ENCODE results near the gene CAMSAP2.

DNA sequence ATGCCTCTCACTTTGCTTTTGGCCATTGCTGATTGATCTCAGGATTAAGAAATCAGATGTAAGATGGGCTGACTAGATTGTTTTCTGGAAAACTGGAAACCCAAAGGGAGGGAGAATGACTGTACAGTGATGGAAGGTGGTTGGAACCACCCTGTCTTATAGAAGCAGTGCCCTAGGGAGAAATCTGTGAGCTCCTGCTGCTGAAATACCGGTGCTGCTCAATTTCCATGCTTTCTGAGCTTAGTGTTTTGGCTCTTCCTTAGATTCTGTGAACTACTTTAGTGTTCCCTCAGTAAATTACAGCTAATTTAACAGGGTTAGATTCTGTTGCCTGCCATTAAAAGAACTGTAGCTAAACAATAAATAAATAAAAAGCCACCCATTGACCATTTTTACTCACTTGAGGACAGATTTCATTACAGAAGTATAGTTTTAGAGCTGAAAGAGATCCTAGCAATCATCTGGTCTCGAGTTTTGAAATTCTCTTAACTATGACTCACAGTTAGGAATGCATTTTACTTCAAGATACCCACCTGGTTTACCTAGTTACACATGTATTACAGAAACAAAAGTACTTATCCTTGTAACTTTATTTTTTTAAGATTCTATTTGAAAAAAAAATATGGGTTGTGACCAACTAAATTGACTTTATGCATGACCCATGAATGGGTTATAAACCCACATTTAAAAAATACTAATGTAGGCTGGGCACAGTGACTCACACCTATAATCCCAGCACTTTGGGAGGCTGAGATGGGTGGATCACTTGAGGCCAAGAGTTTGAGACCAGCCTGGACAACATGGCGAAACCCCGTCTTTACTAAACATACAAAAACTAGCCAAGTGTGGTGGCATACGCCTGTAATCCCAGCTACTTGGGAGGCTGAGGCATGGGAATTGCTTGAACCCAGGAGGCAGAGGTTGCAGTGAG lies 33.2 kb downstream of the CAMSAP2 start:
- TF ChIP-seq, protein P1, sequence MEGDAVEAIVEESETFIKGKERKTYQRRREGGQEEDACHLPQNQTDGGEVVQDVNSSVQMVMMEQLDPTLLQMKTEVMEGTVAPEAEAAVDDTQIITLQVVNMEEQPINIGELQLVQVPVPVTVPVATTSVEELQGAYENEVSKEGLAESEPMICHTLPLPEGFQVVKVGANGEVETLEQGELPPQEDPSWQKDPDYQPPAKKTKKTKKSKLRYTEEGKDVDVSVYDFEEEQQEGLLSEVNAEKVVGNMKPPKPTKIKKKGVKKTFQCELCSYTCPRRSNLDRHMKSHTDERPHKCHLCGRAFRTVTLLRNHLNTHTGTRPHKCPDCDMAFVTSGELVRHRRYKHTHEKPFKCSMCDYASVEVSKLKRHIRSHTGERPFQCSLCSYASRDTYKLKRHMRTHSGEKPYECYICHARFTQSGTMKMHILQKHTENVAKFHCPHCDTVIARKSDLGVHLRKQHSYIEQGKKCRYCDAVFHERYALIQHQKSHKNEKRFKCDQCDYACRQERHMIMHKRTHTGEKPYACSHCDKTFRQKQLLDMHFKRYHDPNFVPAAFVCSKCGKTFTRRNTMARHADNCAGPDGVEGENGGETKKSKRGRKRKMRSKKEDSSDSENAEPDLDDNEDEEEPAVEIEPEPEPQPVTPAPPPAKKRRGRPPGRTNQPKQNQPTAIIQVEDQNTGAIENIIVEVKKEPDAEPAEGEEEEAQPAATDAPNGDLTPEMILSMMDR (IDR thresholded peaks at IDR 0.05): no peak
- no peak for TF ChIP-seq POLR2A (IDR thresholded peaks at IDR 0.05)
- TF ChIP-seq EP300 (IDR thresholded peaks at IDR 0.05): no peak
